ENCODE results near the gene ZNF84. TPM values are rescaled to one million over a fixed set of nuclear protein-coding genes. Genes with fewer than 3 reads are reported as not detected.

Gene ZNF84
- total RNA-seq (10 to 100 TPM; 11.0 to 24.0 (median 15.9) TPM), polyA plus RNA-seq (1 to 10 TPM; 6.7 to 6.9 TPM)
- long read RNA-seq, donor 1, transcript ZNF84-208 (5 exons, 3,237 nt) = major isoform, 20 of 38 reads
- long read RNA-seq, donor 1, partial matches to known transcripts = 0 of 38 reads
- long read RNA-seq, donor 1, other reads (novel, unspliced or antisense) = 15 of 38 reads
- long read RNA-seq, donor 2, transcript ZNF84-208 (5 exons, 3,237 nt) = major isoform, 16 of 35 reads
- long read RNA-seq, donor 2, partial matches to known transcripts = 4 of 35 reads
- long read RNA-seq, donor 2, other reads (novel, unspliced or antisense) = 13 of 35 reads
- long read RNA-seq, donor 3, transcript ZNF84-208 (5 exons, 3,237 nt) = major isoform, 9 of 21 reads
- long read RNA-seq, donor 3, partial matches to known transcripts = 2 of 21 reads
- long read RNA-seq, donor 3, other reads (novel, unspliced or antisense) = 10 of 21 reads

DNA sequence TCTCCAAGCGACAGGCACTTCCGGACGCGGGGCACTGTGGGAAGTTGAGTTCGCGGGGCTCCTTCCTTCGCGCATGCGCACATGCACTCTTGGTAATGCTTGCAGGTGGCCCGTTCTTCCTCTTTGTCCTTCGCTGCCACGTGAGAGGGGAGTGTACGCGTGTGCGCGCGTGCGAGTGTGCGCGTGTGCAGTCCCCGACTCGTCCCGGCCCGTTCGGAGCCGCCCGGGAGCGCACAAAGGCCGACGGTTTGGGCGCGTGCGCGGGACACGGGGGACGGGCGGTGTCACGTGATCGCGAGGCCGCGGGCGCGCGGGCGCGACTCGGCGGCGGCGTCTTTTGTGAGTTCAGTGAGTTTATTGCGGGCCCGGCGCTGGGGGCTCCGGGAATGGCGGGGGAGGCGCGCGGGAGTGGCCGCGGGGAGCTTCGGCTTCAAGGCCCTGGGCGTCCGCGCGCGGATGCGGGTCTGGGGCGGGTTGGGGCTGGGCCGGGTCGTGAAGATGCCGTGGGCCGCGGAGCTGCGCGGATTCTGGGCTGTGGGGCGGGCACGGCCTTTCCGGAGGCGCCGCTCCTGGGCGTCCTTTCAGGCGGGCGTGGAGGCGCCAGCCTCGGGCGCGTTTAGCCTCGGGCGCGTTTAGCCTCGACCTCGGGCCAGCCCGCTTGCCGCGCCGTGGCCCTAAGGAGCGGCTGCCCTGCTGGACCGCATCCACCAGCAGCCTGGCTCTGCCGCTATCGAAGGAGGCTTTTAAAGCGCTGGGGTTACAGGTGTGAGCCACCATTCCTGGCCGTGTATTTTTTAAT, at the start of gene ZNF84:
Gene ZNF84, plus strand, starts transcription at position 303 of the 799 bp plus-strand sequence. CDS start 3,959 bp downstream, outside the sequence.
- peaks cover 0 to 21% (median 7%) of the 10 kb centered on the region in 12 donors for H3K4me1 ChIP-seq
- H3K9me3 ChIP-seq = peaks cover 0 to 75% (median 35%) of the 10 kb centered on the region in 12 donors
- 0 to 1% (median 1%) methylated on average over 37 to 103 of the region's 103 CpGs for WGBS, 4 donors
- DNase-seq = peak; percentile 96 to 98 (median 98)
- intact Hi-C loops (cut with DNase I) = loop anchor here in 8 of 10 donors (1.0 to 10.0 kb wide), 9 partner anchors 40 to 95 kb away; partner anchors contain the start of genes ZNF140 (in 6 of the 8), ZNF26 (in 6 of the 8), ZNF10 (in 4 of the 8) and ZNF891 (in 4 of the 8)
- H3K27ac ChIP-seq = peak within 1 kb of the TSS; percentile 79 to 97 (median 92)
- peak within 1 kb of the TSS; percentile 60 to 86 (median 78) for H3K4me3 ChIP-seq
- peak; percentile 99 to 100 (median 99) for ATAC-seq
- H3K27me3 ChIP-seq = no peaks in the 10 kb centered on the region
- TF ChIP-seq, protein P1, sequence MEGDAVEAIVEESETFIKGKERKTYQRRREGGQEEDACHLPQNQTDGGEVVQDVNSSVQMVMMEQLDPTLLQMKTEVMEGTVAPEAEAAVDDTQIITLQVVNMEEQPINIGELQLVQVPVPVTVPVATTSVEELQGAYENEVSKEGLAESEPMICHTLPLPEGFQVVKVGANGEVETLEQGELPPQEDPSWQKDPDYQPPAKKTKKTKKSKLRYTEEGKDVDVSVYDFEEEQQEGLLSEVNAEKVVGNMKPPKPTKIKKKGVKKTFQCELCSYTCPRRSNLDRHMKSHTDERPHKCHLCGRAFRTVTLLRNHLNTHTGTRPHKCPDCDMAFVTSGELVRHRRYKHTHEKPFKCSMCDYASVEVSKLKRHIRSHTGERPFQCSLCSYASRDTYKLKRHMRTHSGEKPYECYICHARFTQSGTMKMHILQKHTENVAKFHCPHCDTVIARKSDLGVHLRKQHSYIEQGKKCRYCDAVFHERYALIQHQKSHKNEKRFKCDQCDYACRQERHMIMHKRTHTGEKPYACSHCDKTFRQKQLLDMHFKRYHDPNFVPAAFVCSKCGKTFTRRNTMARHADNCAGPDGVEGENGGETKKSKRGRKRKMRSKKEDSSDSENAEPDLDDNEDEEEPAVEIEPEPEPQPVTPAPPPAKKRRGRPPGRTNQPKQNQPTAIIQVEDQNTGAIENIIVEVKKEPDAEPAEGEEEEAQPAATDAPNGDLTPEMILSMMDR (IDR thresholded peaks at IDR 0.05) = no peak
- peak in 1 of 2 donors; percentile 57 for TF ChIP-seq POLR2A (IDR thresholded peaks at IDR 0.05)
- peaks cover 3 to 27% (median 15%) of the 10 kb centered on the region in 9 donors for H3K36me3 ChIP-seq

DNA sequence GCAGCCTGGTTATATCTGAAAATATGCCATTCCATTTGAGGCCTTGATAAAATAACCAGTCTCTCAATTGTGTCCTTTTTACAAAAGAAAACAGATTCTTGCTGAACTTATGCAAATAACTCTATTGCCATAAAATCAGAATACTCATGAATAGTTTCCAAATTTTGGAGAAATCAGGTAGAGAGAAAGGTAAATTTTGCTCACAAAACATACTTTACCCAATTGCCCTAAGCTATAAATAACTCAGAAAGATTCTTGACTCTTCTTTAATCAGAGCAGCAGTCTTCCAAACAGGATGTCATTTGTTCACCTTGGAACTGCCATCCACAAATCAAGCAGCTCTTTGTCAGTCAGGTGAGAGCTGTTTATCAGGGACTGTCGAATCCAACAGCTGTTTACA, 38.6 kb upstream of the ZNF84 start:
- ATAC-seq (no peak), DNase-seq (no peak)
- H3K36me3 ChIP-seq = peaks cover 0 to 38% (median 0%) of the 10 kb centered on the region in 9 donors
- H3K27ac ChIP-seq = no peak overlapping the region
- 27 to 47% (median 32%) methylated on average over 1 of the region's 1 CpG for WGBS, 4 donors
- H3K27me3 ChIP-seq = no peaks in the 10 kb centered on the region
- H3K9me3 ChIP-seq = peaks cover 0 to 100% (median 80%) of the 10 kb centered on the region in 12 donors
- no peaks in the 10 kb centered on the region for H3K4me1 ChIP-seq
- TF ChIP-seq POLR2A (IDR thresholded peaks at IDR 0.05) = no peak
- TF ChIP-seq, protein P1 (IDR thresholded peaks at IDR 0.05) = no peak
- intact Hi-C loops (cut with DNase I) = loop anchor here in 1 of 10 donors (2.0 kb wide), 1 partner anchor 30 kb away; no protein-coding TSS in a partner anchor
- H3K4me3 ChIP-seq = no peak overlapping the region

DNA sequence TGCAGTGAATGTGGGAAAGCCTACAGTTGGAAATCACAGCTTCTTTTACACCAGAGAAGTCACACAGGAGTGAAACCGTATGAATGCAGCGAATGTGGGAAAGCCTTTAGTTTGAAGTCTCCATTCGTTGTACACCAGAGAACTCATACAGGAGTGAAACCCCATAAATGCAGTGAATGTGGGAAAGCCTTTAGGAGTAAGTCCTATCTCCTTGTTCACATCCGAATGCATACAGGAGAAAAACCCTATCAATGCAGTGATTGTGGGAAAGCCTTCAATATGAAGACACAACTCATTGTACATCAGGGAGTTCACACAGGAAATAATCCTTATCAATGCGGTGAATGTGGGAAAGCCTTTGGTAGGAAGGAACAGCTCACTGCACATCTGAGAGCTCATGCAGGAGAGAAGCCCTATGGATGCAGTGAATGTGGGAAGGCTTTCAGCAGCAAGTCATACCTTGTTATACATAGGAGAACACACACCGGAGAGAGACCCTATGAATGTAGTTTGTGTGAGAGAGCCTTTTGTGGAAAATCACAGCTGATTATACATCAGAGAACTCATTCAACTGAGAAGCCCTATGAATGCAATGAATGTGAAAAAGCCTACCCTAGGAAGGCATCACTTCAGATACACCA, 26.5 kb upstream of the ZNF84 start:
- Histone ChIP-seq H3K27me3 (no peaks in the 10 kb centered on the region), H3K27ac (no peak overlapping the region), H3K9me3 (peaks cover 0 to 100% (median 82%) of the 10 kb centered on the region in 12 donors), H3K36me3 (peaks cover 18 to 100% (median 80%) of the 10 kb centered on the region in 9 donors), H3K4me1 (no peaks in the 10 kb centered on the region), H3K4me3 (no peak overlapping the region)
- TF ChIP-seq, protein P1 (IDR thresholded peaks at IDR 0.05) = no peak
- no peak for TF ChIP-seq POLR2A (IDR thresholded peaks at IDR 0.05)
- no peak for DNase-seq
- WGBS, 4 donors = 90 to 98% (median 97%) methylated on average over 6 of the region's 6 CpGs
- intact Hi-C loops (cut with DNase I) = no loop called here
- ATAC-seq = no peak
